Heart left ventricle (tissue), 13 donors: ENCODE data around the gene KIF1A.

Source experiments
- POLR2A ChIP-seq, 2 donors: fragments of 450-650 bp; IDR thresholded peaks; one replicate each; pipeline ENCODE4 v1.6.1; 2017; ENCODE audit warnings: antibody characterized with exemption in 2 of 2, mild to moderate bottlenecking in 2 of 2, moderate library complexity in 2 of 2
- TF ChIP-seq, protein P1 (sequence below), 12 donors: fragments of 200-600 bp; sonication (generic) in 4 of 12; IDR thresholded peaks; one replicate each; pipeline versions ENCODE4 v1.5.0 to v1.8.0; 2018 to 2022; ENCODE audit warnings: antibody characterized with exemption in 12 of 12, mild to moderate bottlenecking in 5 of 12
- donor health status: ischemic (EF 13 %, LVEDD 7.1; RV severe dilation, severe dysfunction).
- donor health status: DM: no; HTN: yes; CAD: no.
- donor health status: DM: no; HTN: no; CAD: no.
- donor health status: ischemic (EF 25% LVEDD 6.9; RV normal size, moderate dysfunction).
- donor health status: ischemic (EF 25% LVEDD 5.7; RV mildly dilated, moderate dysfunction).
- donor health status: ischemic (EF 35%, LVEDD 5.7; RV mildly dilated, moderate dysfunction).
- donor health status: nonischemic (EF 11% LVEDD 7.7; RV severe dilation, severe dysfunction).
- donor health status: DM: yes; HTN: yes; CAD: no.
- donor health status: PGD.
- donor health status: ischemic (EF 29% LVEDD 5.4; RV normal size, mild dysfunction).
- donor health status: nonischemic (EF 23%, LVEDD 6.1; RV moderate dilation, normal function).

DNA sequence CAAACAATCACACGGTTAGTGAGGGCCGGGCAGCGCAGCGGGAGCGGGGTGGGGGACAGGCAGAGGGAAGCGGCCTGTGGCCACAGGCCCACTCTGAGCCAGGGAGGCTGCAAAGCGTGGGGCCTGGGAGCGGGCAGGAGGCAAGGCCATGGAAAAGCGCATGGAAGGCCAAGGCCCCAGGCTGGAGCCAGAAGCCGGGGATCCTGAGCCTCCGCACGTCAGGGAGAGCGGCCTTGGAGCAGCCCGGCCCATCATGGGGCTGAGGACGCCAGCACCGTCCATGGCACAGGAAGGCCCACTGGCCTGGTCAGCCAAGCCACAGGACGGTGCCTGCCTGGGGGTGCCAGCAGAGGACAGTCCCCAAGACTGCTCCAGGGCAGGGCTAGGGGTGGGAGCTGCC lies 85.3 kb downstream of the KIF1A start:
- TF ChIP-seq, protein P1, sequence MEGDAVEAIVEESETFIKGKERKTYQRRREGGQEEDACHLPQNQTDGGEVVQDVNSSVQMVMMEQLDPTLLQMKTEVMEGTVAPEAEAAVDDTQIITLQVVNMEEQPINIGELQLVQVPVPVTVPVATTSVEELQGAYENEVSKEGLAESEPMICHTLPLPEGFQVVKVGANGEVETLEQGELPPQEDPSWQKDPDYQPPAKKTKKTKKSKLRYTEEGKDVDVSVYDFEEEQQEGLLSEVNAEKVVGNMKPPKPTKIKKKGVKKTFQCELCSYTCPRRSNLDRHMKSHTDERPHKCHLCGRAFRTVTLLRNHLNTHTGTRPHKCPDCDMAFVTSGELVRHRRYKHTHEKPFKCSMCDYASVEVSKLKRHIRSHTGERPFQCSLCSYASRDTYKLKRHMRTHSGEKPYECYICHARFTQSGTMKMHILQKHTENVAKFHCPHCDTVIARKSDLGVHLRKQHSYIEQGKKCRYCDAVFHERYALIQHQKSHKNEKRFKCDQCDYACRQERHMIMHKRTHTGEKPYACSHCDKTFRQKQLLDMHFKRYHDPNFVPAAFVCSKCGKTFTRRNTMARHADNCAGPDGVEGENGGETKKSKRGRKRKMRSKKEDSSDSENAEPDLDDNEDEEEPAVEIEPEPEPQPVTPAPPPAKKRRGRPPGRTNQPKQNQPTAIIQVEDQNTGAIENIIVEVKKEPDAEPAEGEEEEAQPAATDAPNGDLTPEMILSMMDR (IDR thresholded peaks at IDR 0.05): no peak
- TF ChIP-seq POLR2A (IDR thresholded peaks at IDR 0.05): no peak
